Mesendoderm (in vitro differentiated cells): Measurements from ENCODE around the gene TMEM259.
A peak's percentile ranks its signal among the peaks of the same experiment; 100 is the strongest.

ENCODE experiments used
- DNase-seq: peaks from one replicate; pipeline ENCODE4 v3.0.0; 2013
- H2AK5ac ChIP-seq: 2 replicates; pipeline ENCODE4 v1.6.1; 2013; ENCODE audit warnings: low read length, inconsistent platforms
- H2BK120ac ChIP-seq: 2 replicates; pipeline ENCODE4 v1.6.1; 2013; ENCODE audit warnings: low read depth, mild to moderate bottlenecking, low read length, moderate library complexity, mixed read lengths
- H2BK15ac ChIP-seq: replicated peaks from 2 replicates; pipeline ENCODE4 v1.6.1; 2013; ENCODE audit warnings: low read depth, mild to moderate bottlenecking, moderate library complexity
- H2BK5ac ChIP-seq: 2 replicates; pipeline ENCODE4 v1.6.1; 2013; ENCODE audit warnings: low read length, inconsistent platforms
- H3K18ac ChIP-seq: 2 replicates; pipeline ENCODE4 v1.6.1; 2013; ENCODE audit warnings: mild to moderate bottlenecking, low read length, mixed read lengths
- H3K23ac ChIP-seq: one replicate; pipeline ENCODE4 v1.6.1; 2013; ENCODE audit warnings: low read length
- H3K27ac ChIP-seq: 2 replicates; pipeline ENCODE4 v1.5.1; 2013; ENCODE audit warnings: low read depth, mild to moderate bottlenecking, inconsistent platforms, low read length, moderate library complexity
- H3K27me3 ChIP-seq: 2 replicates; pipeline ENCODE4 v1.6.1; 2013; ENCODE audit warnings: low read length, control low read depth, mild to moderate bottlenecking, inconsistent platforms; ENCODE audit not compliant: insufficient read depth, poor library complexity
- H3K36me3 ChIP-seq: 2 replicates; pipeline ENCODE4 v1.6.1; 2013; ENCODE audit warnings: low read length, inconsistent platforms; ENCODE audit not compliant: control insufficient read depth, insufficient read depth
- H3K4ac ChIP-seq: one replicate; pipeline ENCODE4 v1.6.1; 2013; ENCODE audit warnings: low read depth, mild to moderate bottlenecking, low read length, moderate library complexity
- H3K4me1 ChIP-seq: 2 replicates; pipeline ENCODE4 v1.6.1; 2013; ENCODE audit warnings: low read depth, low read length, inconsistent platforms; ENCODE audit not compliant: control insufficient read depth
- H3K4me2 ChIP-seq: 2 replicates; pipeline ENCODE4 v1.6.1; 2013; ENCODE audit warnings: low read length
- H3K4me3 ChIP-seq: 2 replicates; pipeline ENCODE4 v1.5.1; 2013; ENCODE audit warnings: mild to moderate bottlenecking, low read length
- H3K56ac ChIP-seq: one replicate; pipeline ENCODE4 v1.6.1; 2013; ENCODE audit warnings: low read length
- H3K79me1 ChIP-seq: 2 replicates; pipeline ENCODE4 v1.6.1; 2013; ENCODE audit warnings: low read length, inconsistent platforms
- H3K79me2 ChIP-seq: 2 replicates; pipeline ENCODE4 v1.6.1; 2013; ENCODE audit warnings: mild to moderate bottlenecking, low read length; ENCODE audit not compliant: control insufficient read depth, insufficient read depth
- H3K9ac ChIP-seq: 2 replicates; pipeline ENCODE4 v1.6.1; 2013; ENCODE audit warnings: low read length, inconsistent platforms
- H4K5ac ChIP-seq: one replicate; pipeline ENCODE4 v1.6.1; 2013; ENCODE audit warnings: low read length
- H4K8ac ChIP-seq: one replicate; pipeline ENCODE4 v1.6.1; 2013; ENCODE audit warnings: low read depth, mild to moderate bottlenecking, control low read depth, low read length, moderate library complexity
- WGBS: extraction: QIAGEN DNeasy Blood & Tissue Kit; methylation state at CpG from one replicate; pipeline ENCODE4 v1.1.7; 2013; ENCODE audit warnings: low lambda C conversion rate, missing lambda C conversion rate; ENCODE audit not compliant: insufficient coverage; ENCODE audit errors: extremely low coverage; 5-methylcytosine and 5-hydroxymethylcytosine counted together

The TMEM259 gene

DNA sequence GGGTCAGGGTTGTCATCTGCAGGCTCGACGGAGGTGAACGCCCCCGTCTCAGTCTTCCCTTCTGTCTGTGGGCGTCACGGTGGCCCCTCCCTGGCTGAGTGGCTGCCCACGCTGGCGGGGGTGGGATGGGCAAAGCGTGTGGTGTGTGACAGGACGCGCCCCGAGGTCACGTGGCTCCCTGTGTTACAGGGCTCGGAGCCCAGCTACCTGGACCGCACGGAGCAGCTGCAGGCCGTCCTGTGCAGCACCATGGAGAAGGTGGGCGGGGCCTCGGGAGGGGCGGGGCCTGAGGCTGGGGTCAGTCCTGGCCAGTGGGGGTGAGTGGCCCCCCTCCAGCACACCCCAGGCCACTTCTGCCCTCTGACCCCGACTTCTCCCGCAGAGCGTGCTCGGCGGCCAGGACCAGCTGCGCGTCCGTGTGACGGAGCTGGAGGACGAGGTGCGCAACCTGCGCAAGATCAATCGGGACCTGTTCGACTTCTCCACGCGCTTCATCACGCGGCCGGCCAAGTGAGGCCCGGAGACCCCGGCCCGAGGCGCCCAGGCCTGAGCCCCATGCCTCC is 27.0 kb downstream of the TMEM259 start:
- Histone ChIP-seq H3K27ac (no peak overlapping the region), H2BK5ac (no peak overlapping the region), H3K23ac (no peak overlapping the region), H3K27me3 (no peaks in the 10 kb centered on the region), H3K4ac (no peak overlapping the region), H3K56ac (no peak overlapping the region), H3K9ac (no peak overlapping the region), H2BK15ac (no peak overlapping the region), H3K79me2 (no peaks in the 10 kb centered on the region), H3K4me1 (no peaks in the 10 kb centered on the region), H4K5ac (no peak overlapping the region), H2BK120ac (no peak overlapping the region), H3K36me3 (peaks cover 3% of the 10 kb centered on the region), H3K79me1 (no peaks in the 10 kb centered on the region), H3K18ac (no peak overlapping the region), H3K4me3 (no peak overlapping the region), H2AK5ac (no peak overlapping the region), H4K8ac (no peak overlapping the region), H3K4me2 (no peak overlapping the region)
- WGBS: no CpG with 5 or more reads among the region's 43 CpGs
- no peak for DNase-seq

DNA sequence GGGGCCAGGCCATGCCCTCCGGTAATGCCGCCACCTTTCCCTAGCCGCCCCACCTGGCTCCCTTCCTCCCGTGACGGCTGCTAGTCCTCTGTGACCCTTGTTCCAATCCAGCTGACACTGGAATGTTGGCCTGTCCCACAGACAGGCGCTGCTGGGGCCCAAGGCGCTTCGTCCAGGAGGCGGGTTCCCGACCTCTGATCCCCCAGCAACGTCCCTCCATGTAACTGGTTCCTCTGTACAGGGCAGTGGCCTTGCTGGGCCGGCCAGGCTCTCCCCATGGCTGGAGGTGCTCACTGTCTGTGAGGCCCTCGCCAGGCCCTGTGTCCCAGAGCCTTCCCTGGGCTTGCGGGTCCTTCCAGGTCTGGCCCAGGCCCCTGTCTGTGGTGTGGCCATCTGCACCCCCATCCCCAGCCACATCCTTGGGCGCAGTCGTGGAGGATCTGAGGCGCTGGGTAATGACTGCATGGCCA is 27.5 kb downstream of the TMEM259 start:
- Histone ChIP-seq H3K23ac (no peak overlapping the region), H2BK120ac (no peak overlapping the region), H3K18ac (no peak overlapping the region), H2BK15ac (no peak overlapping the region), H3K27ac (no peak overlapping the region), H4K8ac (no peak overlapping the region), H3K79me2 (no peaks in the 10 kb centered on the region), H4K5ac (no peak overlapping the region), H3K4me3 (no peak overlapping the region), H3K4me1 (no peaks in the 10 kb centered on the region), H3K79me1 (no peaks in the 10 kb centered on the region), H3K4me2 (no peak overlapping the region), H2BK5ac (no peak overlapping the region), H3K36me3 (peaks cover 3% of the 10 kb centered on the region), H3K27me3 (no peaks in the 10 kb centered on the region), H3K9ac (no peak overlapping the region), H3K4ac (no peak overlapping the region), H3K56ac (no peak overlapping the region), H2AK5ac (no peak overlapping the region)
- no CpG with 5 or more reads among the region's 17 CpGs for WGBS
- DNase-seq: no peak

DNA sequence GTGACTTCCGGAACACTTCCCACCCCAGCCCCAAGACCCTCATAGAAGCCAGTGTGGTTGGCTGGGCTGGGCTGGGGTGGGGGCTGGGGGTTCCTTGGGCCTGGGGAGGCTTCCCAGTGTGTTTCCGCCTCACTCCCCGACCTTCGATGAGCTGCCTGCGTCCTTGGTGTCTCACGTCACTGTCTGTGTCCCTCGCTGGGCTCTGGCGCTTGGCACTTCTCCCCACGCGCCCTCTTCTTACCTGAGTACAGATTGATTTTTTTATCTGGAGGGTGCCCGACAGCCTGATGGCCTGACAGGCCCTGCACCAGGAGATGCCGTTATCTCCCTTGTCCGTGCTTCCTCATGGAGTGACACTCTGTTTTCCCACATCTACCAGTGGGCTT is 28.3 kb downstream of the TMEM259 start:
- H3K36me3 ChIP-seq: peaks cover 3% of the 10 kb centered on the region
- WGBS: no CpG with 5 or more reads among the region's 13 CpGs

DNA sequence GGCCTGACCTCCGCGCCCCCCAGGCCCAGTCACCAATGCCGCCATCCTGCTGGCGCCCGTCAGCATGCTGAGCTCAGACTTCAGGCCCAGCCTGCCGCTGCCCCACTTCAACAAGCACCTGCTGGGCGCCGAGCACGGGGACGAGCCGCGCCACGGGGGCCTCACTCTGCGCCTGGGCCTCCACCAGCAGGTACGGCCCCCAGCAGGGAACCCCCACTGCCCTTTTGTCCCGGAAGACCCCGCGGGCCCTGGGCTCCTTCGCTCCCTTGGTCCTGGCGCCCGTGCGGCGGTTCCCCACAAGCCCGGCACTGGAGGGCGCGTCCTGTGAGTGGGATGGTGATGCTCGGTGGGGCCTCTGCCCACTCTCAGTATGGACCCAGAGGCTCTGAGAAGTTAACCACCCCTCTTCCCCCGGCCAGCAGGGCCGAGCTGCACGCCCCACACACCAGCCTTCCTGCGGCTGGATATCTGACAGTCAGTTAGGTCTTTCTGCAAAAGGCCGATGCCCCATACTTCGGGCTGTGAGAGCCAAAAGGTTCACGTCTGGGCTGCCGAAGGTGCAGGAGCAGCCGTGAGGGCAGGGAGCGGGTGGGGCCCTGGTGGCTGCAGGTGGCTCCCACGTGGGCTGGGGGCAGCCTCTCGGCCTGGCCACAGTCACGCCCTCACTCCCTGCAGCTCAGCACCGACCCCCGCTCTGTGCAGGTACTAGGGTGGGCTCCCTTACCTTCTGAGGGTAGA is 28.8 kb downstream of the TMEM259 start:
- no CpG with 5 or more reads among the region's 42 CpGs for WGBS
- Histone ChIP-seq H3K23ac (no peak overlapping the region), H2BK5ac (no peak overlapping the region), H4K5ac (no peak overlapping the region), H3K79me1 (no peaks in the 10 kb centered on the region), H2BK15ac (no peak overlapping the region), H3K4me3 (no peak overlapping the region), H3K27ac (no peak overlapping the region), H3K79me2 (no peaks in the 10 kb centered on the region), H3K4me2 (no peak overlapping the region), H4K8ac (no peak overlapping the region), H3K9ac (no peak overlapping the region), H3K4ac (no peak overlapping the region), H3K27me3 (no peaks in the 10 kb centered on the region), H2BK120ac (no peak overlapping the region), H3K36me3 (peaks cover 3% of the 10 kb centered on the region), H3K4me1 (no peaks in the 10 kb centered on the region), H3K56ac (no peak overlapping the region), H3K18ac (no peak overlapping the region), H2AK5ac (no peak overlapping the region)
- DNase-seq: no peak

More for the DNA sequence above, 28.3 kb downstream of the TMEM259 start:
- Histone ChIP-seq H4K8ac (no peak overlapping the region), H3K79me1 (no peaks in the 10 kb centered on the region), H2AK5ac (no peak overlapping the region), H3K79me2 (no peaks in the 10 kb centered on the region), H3K18ac (no peak overlapping the region), H3K56ac (no peak overlapping the region), H3K4ac (no peak overlapping the region), H3K4me3 (no peak overlapping the region), H2BK120ac (no peak overlapping the region), H3K4me1 (no peaks in the 10 kb centered on the region), H3K9ac (no peak overlapping the region), H3K27ac (no peak overlapping the region), H4K5ac (no peak overlapping the region), H3K4me2 (no peak overlapping the region), H3K27me3 (no peaks in the 10 kb centered on the region), H2BK15ac (no peak overlapping the region), H2BK5ac (no peak overlapping the region), H3K23ac (no peak overlapping the region)
- DNase-seq: no peak

DNA sequence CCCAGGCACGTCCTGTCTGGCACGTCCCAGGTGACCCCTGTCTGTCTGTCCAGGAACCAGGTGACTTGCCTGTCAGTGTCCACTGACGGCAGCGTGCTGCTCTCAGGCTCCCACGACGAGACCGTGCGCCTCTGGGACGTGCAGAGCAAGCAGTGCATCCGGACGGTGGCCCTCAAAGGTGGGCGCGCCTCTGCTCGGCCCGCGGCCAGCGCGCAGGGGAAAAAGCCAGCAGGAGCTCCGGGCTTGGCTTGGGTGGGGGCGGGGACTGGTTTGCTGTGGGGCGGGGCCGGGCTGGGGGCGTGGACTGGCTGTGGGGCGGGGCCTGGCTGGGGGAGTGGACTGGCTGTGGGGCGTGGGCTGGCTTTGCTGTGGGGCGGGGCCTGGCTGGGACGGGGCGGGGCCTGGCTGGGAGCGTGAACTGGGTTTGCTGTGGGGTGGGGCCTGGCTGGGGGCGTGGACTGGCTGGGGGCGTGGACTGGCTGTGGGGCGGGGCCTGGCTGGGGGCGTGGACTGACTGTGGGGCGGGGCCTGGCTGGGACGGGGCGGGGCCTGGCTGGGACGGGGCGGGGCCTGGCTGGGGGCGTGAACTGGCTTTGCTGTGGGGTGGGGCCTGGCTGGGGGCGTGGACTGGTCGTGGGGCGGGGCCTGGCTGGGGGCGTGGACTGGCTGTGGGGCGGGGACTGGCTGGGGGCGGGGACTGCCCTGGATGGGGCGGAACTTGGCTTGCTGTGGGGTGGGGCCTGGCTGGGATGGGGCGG is 29.6 kb downstream of the TMEM259 start:
- H3K56ac ChIP-seq: no peak overlapping the region

More for the DNA sequence above, 29.6 kb downstream of the TMEM259 start:
- DNase-seq: peak; percentile 70
- H3K4me2 ChIP-seq: no peak overlapping the region
- H3K36me3 ChIP-seq: peaks cover 5% of the 10 kb centered on the region
- H2BK15ac ChIP-seq: no peak overlapping the region
- no peak overlapping the region for H3K27ac ChIP-seq
- H3K4me3 ChIP-seq: no peak overlapping the region
- no peak overlapping the region for H3K23ac ChIP-seq
- H4K5ac ChIP-seq: no peak overlapping the region
- H3K4ac ChIP-seq: no peak overlapping the region
- WGBS: no CpG with 5 or more reads among the region's 47 CpGs
- H3K9ac ChIP-seq: no peak overlapping the region
- no peaks in the 10 kb centered on the region for H3K79me2 ChIP-seq
- no peak overlapping the region for H3K18ac ChIP-seq
- no peak overlapping the region for H2AK5ac ChIP-seq
- H3K27me3 ChIP-seq: no peaks in the 10 kb centered on the region
- no peak overlapping the region for H2BK5ac ChIP-seq
- H4K8ac ChIP-seq: no peak overlapping the region
- H3K79me1 ChIP-seq: peaks cover 1% of the 10 kb centered on the region
- no peaks in the 10 kb centered on the region for H3K4me1 ChIP-seq
- no peak overlapping the region for H2BK120ac ChIP-seq
